Karpas-422 (cell line): ENCODE data around the gene MAPK13. TPM values are rescaled to one million over a fixed set of nuclear protein-coding genes. Genes with fewer than 3 reads are reported as not detected.

Experiments
- DNase-seq: peaks from one replicate; pipeline ENCODE4 v3.0.0-alpha.2; 2015
- H2AFZ ChIP-seq: fragments of 200-600 bp; sonication (generic); 2 replicates; pipeline ENCODE4 v1.6.1; 2014; ENCODE audit warnings: antibody characterized with exemption, low read length, mixed read lengths
- H3K27ac ChIP-seq: fragments of 200-600 bp; sonication (generic); 2 replicates; pipeline ENCODE4 v1.5.1; 2014; ENCODE audit warnings: mild to moderate bottlenecking, low read length, moderate library complexity
- H3K27me3 ChIP-seq: fragments of 200-600 bp; sonication (generic); 2 replicates; pipeline ENCODE4 v1.6.1; 2014; ENCODE audit warnings: low read length, mixed read lengths
- H3K36me3 ChIP-seq: fragments of 200-600 bp; sonication (generic); 2 replicates; pipeline ENCODE4 v1.6.1; 2014; ENCODE audit warnings: low read length, mixed read lengths; ENCODE audit not compliant: insufficient read depth
- H3K4me1 ChIP-seq: fragments of 200-600 bp; sonication (generic); 2 replicates; pipeline ENCODE4 v1.6.1; 2014; ENCODE audit warnings: mild to moderate bottlenecking, low read length, mixed read lengths
- H3K4me2 ChIP-seq: fragments of 200-600 bp; sonication (generic); 2 replicates; pipeline ENCODE4 v1.6.1; 2014; ENCODE audit warnings: low read length, low read depth, mild to moderate bottlenecking; ENCODE audit not compliant: poor library complexity, severe bottlenecking
- H3K4me3 ChIP-seq: fragments of 200-600 bp; sonication (generic); 2 replicates; pipeline ENCODE4 v1.5.1; 2014; ENCODE audit warnings: mild to moderate bottlenecking, antibody characterized with exemption, low read length, mixed read lengths
- H3K79me2 ChIP-seq: fragments of 200-600 bp; sonication (generic); 2 replicates; pipeline ENCODE4 v1.6.1; 2014; ENCODE audit warnings: mild to moderate bottlenecking, low read length, mixed read lengths
- H3K9ac ChIP-seq: fragments of 200-600 bp; sonication (generic); 2 replicates; pipeline ENCODE4 v1.6.0; 2014; ENCODE audit warnings: low read length
- H3K9me2 ChIP-seq: fragments of 200-600 bp; sonication (generic), shearing (Covaris generic); replicated peaks from 2 replicates; pipeline ENCODE4 v1.6.0; 2014; ENCODE audit warnings: mild to moderate bottlenecking, low read length, moderate library complexity; ENCODE audit not compliant: insufficient read depth
- H3K9me3 ChIP-seq: fragments of 300-700, 200-600 bp; sonication (generic); 2 replicates; pipeline ENCODE4 v1.6.1; 2014; ENCODE audit warnings: low read length, mixed read lengths
- H4K20me1 ChIP-seq: fragments of 200-600 bp; sonication (generic); 2 replicates; pipeline ENCODE4 v1.6.1; 2014; ENCODE audit warnings: mild to moderate bottlenecking, antibody characterized with exemption, low read length, low read depth; ENCODE audit not compliant: insufficient read depth
- total RNA-seq: library from RNA; depleted of rRNA; stranded (reverse); fragments of >200 nt; shearing (Covaris generic); gene quantifications from 2 replicates; pipeline ENCODE4 v1.2.3, GENCODE V29; 2014; ENCODE audit warnings: low replicate concordance

MAPK13 gene
- total RNA-seq, 1 experiment from 2014 or later: 1.6 TPM

- Histone ChIP-seq H2AFZ (no peak overlapping the region), H3K4me1 (peaks cover 71% of the 10 kb centered on the region), H3K9ac (peak overlapping the region; percentile 4; the same call in 1 of the 2 replicates), H3K4me2 (peak overlapping the region; percentile 82), H3K9me2 (no peaks in the 10 kb centered on the region), H3K27me3 (no peaks in the 10 kb centered on the region), H3K79me2 (no peaks in the 10 kb centered on the region), H3K9me3 (no peaks in the 10 kb centered on the region), H3K4me3 (no peak overlapping the region), H3K36me3 (peaks cover 7% of the 10 kb centered on the region), H4K20me1 (no peaks in the 10 kb centered on the region), H3K27ac (peak overlapping the region; percentile 92)
- DNase-seq: no peak
Observed at GRCh38 chr6:36116066-36116864, 14.0 kb upstream of the MAPK13 start.

DNA sequence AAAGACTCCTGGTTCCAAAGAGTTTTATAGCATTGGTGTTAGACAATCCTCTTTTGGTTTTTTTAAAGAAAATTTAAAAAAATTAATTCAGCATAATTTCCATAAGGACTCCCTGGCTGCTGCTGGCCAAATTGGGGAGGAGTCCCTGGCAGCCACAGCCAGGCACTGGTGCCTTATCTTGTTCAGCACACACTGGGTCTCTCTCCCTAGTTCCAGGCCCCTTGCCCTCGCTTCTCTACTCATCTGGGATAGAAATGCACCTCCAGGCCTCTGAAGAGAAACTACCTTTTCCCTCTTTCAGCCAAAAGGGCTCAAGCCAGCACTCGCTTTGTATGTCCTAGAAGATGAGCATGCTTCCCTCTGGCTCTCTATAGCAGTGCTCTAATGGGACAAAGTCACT is 13.4 kb upstream of the MAPK13 start:
- H3K4me2 ChIP-seq: no peak overlapping the region
- peaks cover 71% of the 10 kb centered on the region for H3K4me1 ChIP-seq
- H3K36me3 ChIP-seq: peaks cover 7% of the 10 kb centered on the region
- H3K9me3 ChIP-seq: no peaks in the 10 kb centered on the region
- no peak for DNase-seq
- no peaks in the 10 kb centered on the region for H3K9me2 ChIP-seq
- no peaks in the 10 kb centered on the region for H4K20me1 ChIP-seq
- no peaks in the 10 kb centered on the region for H3K79me2 ChIP-seq
- H3K9ac ChIP-seq: no peak overlapping the region
- H3K4me3 ChIP-seq: no peak overlapping the region
- peak overlapping the region; percentile 92 for H3K27ac ChIP-seq
- no peak overlapping the region for H2AFZ ChIP-seq
- H3K27me3 ChIP-seq: no peaks in the 10 kb centered on the region

DNA sequence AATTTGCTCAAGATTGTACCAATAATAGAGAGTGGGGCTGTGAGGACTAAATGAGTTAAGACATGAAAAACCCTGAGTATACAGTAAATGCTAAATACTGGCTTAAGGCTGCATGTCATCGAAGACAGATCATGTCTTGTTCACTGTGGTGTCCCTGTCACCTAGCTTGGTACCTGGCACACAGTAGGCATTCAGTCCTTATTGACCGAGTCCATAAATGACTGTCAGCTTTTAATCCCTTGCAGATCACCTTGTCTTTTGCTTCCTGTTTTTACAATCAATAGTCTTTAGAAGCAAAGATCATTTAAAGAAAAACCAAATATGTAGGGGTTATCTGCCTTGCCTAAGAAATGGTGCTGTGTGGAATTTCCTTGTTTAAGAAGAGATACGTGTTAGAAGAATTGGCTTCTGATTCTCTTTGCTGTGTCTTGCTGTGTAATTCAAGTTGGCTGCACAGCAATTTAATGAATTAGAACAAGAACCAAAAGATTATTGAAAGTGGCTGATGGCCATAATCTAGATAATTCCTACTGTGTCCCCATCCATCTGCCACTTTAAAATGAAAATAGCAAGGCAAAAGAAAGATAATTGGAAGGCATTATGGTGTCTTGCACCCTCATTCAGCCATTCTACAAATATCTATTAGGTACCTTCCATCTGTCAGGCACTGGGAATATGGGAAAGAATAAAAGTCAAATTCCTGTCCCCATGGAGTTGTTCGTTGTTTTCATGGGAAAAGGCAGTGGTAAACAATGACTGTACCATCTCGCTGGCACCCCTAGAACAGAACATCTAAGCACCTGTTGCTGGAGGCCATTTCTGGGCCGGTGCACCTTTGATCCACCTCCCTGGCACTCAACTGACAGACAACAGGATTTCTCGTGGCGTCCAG is 12.4 kb upstream of the MAPK13 start:
- Histone ChIP-seq H2AFZ (no peak overlapping the region), H4K20me1 (no peaks in the 10 kb centered on the region), H3K36me3 (peaks cover 7% of the 10 kb centered on the region), H3K9me2 (no peaks in the 10 kb centered on the region), H3K4me3 (no peak overlapping the region), H3K27ac (no peak overlapping the region), H3K79me2 (no peaks in the 10 kb centered on the region), H3K9ac (no peak overlapping the region), H3K4me2 (no peak overlapping the region), H3K4me1 (peaks cover 61% of the 10 kb centered on the region), H3K9me3 (no peaks in the 10 kb centered on the region), H3K27me3 (no peaks in the 10 kb centered on the region)
- DNase-seq: no peak

GRCh38 chr6:36118550-36119107 is 11.7 kb upstream of the MAPK13 start:
- H3K36me3 ChIP-seq: peaks cover 7% of the 10 kb centered on the region
- no peaks in the 10 kb centered on the region for H3K9me2 ChIP-seq
- no peaks in the 10 kb centered on the region for H4K20me1 ChIP-seq
- no peak overlapping the region for H3K9ac ChIP-seq
- H3K4me3 ChIP-seq: no peak overlapping the region
- H2AFZ ChIP-seq: no peak overlapping the region
- peaks cover 57% of the 10 kb centered on the region for H3K4me1 ChIP-seq
- no peak for DNase-seq
- no peaks in the 10 kb centered on the region for H3K9me3 ChIP-seq
- no peak overlapping the region for H3K27ac ChIP-seq
- no peaks in the 10 kb centered on the region for H3K27me3 ChIP-seq
- no peaks in the 10 kb centered on the region for H3K79me2 ChIP-seq
- no peak overlapping the region for H3K4me2 ChIP-seq

DNA sequence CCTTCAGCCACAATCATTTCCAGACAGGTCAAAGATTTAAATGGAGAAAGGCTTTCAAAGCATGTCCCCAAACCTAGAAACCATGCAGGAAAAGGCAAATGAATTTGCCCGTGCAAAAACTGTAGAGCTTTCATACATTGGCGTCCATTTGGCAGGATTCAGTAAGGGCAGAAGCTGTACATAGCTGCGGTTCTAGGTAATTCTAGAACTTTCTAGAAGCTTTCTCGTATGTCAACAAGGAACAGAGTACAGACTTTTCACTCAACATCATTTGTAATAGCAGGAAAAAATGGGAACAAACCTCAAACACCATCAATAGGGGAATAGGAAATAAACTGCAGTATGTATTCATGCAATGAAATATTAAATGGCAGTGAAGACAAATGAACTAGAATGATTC is 11.1 kb upstream of the MAPK13 start:
- Histone ChIP-seq H3K4me2 (no peak overlapping the region), H3K4me1 (peaks cover 53% of the 10 kb centered on the region), H3K9me3 (no peaks in the 10 kb centered on the region), H2AFZ (no peak overlapping the region), H4K20me1 (no peaks in the 10 kb centered on the region), H3K27me3 (no peaks in the 10 kb centered on the region), H3K4me3 (no peak overlapping the region), H3K36me3 (peaks cover 7% of the 10 kb centered on the region), H3K9me2 (no peaks in the 10 kb centered on the region), H3K79me2 (no peaks in the 10 kb centered on the region), H3K9ac (no peak overlapping the region), H3K27ac (no peak overlapping the region)
- DNase-seq: no peak

- Histone ChIP-seq H3K27ac (peak overlapping the region; percentile 66; the same call in 1 of the 2 replicates), H3K27me3 (no peaks in the 10 kb centered on the region), H2AFZ (no peak overlapping the region), H3K9me2 (no peaks in the 10 kb centered on the region), H4K20me1 (no peaks in the 10 kb centered on the region), H3K4me2 (peak overlapping the region; percentile 65), H3K9ac (0 out of 2 replicates have a peak overlapping the region, but pooled peaks have one; percentile 65), H3K79me2 (no peaks in the 10 kb centered on the region), H3K36me3 (peaks cover 7% of the 10 kb centered on the region), H3K4me3 (no peak overlapping the region; the same call in 1 of the 2 replicates), H3K9me3 (no peaks in the 10 kb centered on the region), H3K4me1 (peaks cover 44% of the 10 kb centered on the region)
- DNase-seq: no peak
Observed at GRCh38 chr6:36120018-36120417, 10.3 kb upstream of the MAPK13 start.

DNA sequence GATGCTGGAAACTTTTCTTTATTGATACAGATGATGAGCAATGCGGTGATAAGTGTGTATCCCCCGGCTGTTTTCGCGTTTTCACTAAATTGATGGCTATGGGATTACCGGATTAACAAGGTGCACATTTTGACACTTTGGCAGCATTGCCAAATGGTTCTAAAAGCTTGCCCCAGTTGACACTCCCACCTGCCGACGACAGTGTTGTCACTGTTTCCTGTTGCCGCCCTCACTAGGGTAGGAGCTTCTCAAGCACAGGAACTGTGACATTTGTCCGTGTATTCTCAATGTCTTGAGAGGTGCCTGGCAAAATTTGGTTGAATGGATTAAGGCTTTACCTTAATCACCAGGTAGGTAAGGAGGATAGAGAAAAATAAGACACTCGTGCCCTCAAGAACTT is 9.8 kb upstream of the MAPK13 start:
- no peaks in the 10 kb centered on the region for H3K79me2 ChIP-seq
- no peaks in the 10 kb centered on the region for H3K9me2 ChIP-seq
- no peaks in the 10 kb centered on the region for H3K27me3 ChIP-seq
- peak overlapping the region; percentile 65 for H3K4me2 ChIP-seq
- peaks cover 39% of the 10 kb centered on the region for H3K4me1 ChIP-seq
- no peaks in the 10 kb centered on the region for H4K20me1 ChIP-seq
- no peaks in the 10 kb centered on the region for H3K9me3 ChIP-seq
- peak overlapping the region; percentile 65 for H3K9ac ChIP-seq
- H3K27ac ChIP-seq: peak overlapping the region; percentile 66
- H3K4me3 ChIP-seq: peak overlapping the region; percentile 53
- H3K36me3 ChIP-seq: peaks cover 7% of the 10 kb centered on the region
- no peak overlapping the region for H2AFZ ChIP-seq
- DNase-seq: peak; percentile 78
